ENCODE measurements around the gene IFNGR1.

Gene IFNGR1

GRCh38 chr6:137150072-137150471 lies 69.1 kb downstream of the IFNGR1 start:
- DNase-seq (ENCODE audit: low spot score): no peak

GRCh38 chr6:137149035-137149393 lies 70.2 kb downstream of the IFNGR1 start:
- no peak for DNase-seq (ENCODE audit: low spot score)

GRCh38 chr6:137148306-137149034 lies 70.7 kb downstream of the IFNGR1 start:
- no peak for DNase-seq (ENCODE audit: low spot score)
